Gastroesophageal sphincter (tissue), 4 donors: ENCODE results near the gene VMAC. TPM values are rescaled to one million over a fixed set of nuclear protein-coding genes. Genes with fewer than 3 reads are reported as not detected.
A peak's percentile ranks its signal among the peaks of the same experiment; 100 is the strongest.

Experiments used
- ATAC-seq: fragments of 150-250 bp; one replicate; pipeline ENCODE4 v1.9.1; 2016; ENCODE audit warnings: mild to moderate bottlenecking, moderate library complexity
- H3K27ac ChIP-seq, 4 donors: fragments of 200-600 bp; sonication (generic) in 3 of 4; 1 replicate in 3 of 4; 2 replicates in 1 of 4; pipeline ENCODE4 v1.5.1; 2016 to 2019
- H3K27me3 ChIP-seq: fragments of 200-600 bp; sonication (generic); one replicate; pipeline ENCODE4 v1.5.1; 2019
- H3K36me3 ChIP-seq, 2 donors: fragments of 200-600 bp; sonication (generic); one replicate each; pipeline ENCODE4 v1.5.1; 2019; ENCODE audit warnings: control low read depth in 1 of 2
- H3K4me1 ChIP-seq, 3 donors: fragments of 200-600 bp; sonication (generic); 1 replicate in 2 of 3; 2 replicates in 1 of 3; pipeline ENCODE4 v1.5.1; 2016 to 2019; ENCODE audit warnings: control low read depth in 2 of 3
- H3K4me3 ChIP-seq, 2 donors: fragments of 200-600 bp; sonication (generic); one replicate each; pipeline ENCODE4 v1.5.1; 2019; ENCODE audit warnings: mild to moderate bottlenecking in 1 of 2, moderate library complexity in 1 of 2
- H3K9me3 ChIP-seq, 3 donors: fragments of 200-600 bp; sonication (generic); one replicate each; pipeline ENCODE4 v1.5.1; 2017 to 2019; ENCODE audit warnings: control low read depth in 2 of 3
- CTCF ChIP-seq, 4 experiments: fragments of 200-600 bp in 2 of 4; fragments of 450-650 bp in 2 of 4; sonication (generic) in 1 of 4; IDR thresholded peaks; one replicate each; pipeline ENCODE4 v1.5.1; 2017 to 2019; ENCODE audit warnings: antibody characterized with exemption in 4 of 4, mild to moderate bottlenecking in 2 of 4, moderate library complexity in 2 of 4
- EP300 ChIP-seq: sonication (generic); formaldehyde crosslinking; IDR thresholded peaks from one replicate; pipeline ENCODE4 v1.6.1; 2017; ENCODE audit warnings: antibody characterized with exemption, mild to moderate bottlenecking
- POLR2A ChIP-seq, 2 donors: fragments of 450-650 bp; IDR thresholded peaks; one replicate each; pipeline ENCODE4 v1.6.1; 2017; ENCODE audit warnings: antibody characterized with exemption in 2 of 2, mild to moderate bottlenecking in 2 of 2, moderate library complexity in 1 of 2
- POLR2AphosphoS5 ChIP-seq: sonication (generic); formaldehyde crosslinking; IDR thresholded peaks from one replicate; pipeline ENCODE4 v1.6.1; 2017; ENCODE audit warnings: antibody characterized with exemption
- WGBS, 2 donors: methylation state at CpG; one replicate each; pipeline ENCODE4 v1.1.5; 2018; ENCODE audit warnings: low coverage in 1 of 2; 5-methylcytosine and 5-hydroxymethylcytosine counted together
- total RNA-seq, 4 donors: library from RNA; depleted of rRNA; stranded (reverse); fragments of >200 nt; gene quantifications; one replicate each; pipeline ENCODE4 v1.1.0, GENCODE V29; 2016

VMAC gene
- total RNA-seq, 4 donors from 2014 or later, result 5.0 to 9.3 (median 8.0) TPM

DNA sequence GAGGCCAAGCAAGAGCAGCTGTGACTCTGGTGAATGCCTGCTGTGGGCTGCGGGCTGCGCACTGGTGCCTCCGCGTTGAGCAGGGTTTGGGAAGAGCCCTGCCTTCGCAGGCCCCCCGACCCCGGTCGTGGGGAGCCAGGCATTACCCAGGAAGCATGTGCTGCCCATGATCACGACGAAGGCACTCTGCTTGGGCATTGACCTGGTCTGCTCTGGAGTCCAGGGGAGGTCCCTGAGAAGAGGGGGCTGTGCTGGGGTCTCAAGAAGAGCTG, 54.1 kb downstream of the VMAC start:
- H3K4me3 ChIP-seq, result no peak overlapping the region
- TF ChIP-seq CTCF (IDR thresholded peaks at IDR 0.05) (no peak), POLR2AphosphoS5 (no peak), EP300 (no peak), POLR2A (IDR thresholded peaks at IDR 0.05) (no peak)
- H3K4me1 ChIP-seq, result peaks cover 5 to 100% (median 59%) of the 10 kb centered on the region in 3 donors
- H3K9me3 ChIP-seq, result no peaks in the 10 kb centered on the region
- H3K36me3 ChIP-seq, result peaks cover 0 to 4% of the 10 kb centered on the region in 2 donors
- ATAC-seq, result no peak
- 60% methylated on average over 1 of the region's 10 CpGs; no CpG with 5 or more reads in 1 of the 2 donors for WGBS, 2 donors
- no peaks in the 10 kb centered on the region for H3K27me3 ChIP-seq
- peak overlapping the region in 3 of 4 donors; percentile 83 to 89 (median 84) for H3K27ac ChIP-seq

- no peak for ATAC-seq
These were observed 54.8 kb downstream of the VMAC start for GRCh38 chr19:5959260-5960004.

More at GRCh38 chr19:5959260-5960004, 54.8 kb downstream of the VMAC start:
- Histone ChIP-seq H3K4me1 (peaks cover 0 to 100% (median 58%) of the 10 kb centered on the region in 3 donors), H3K9me3 (no peaks in the 10 kb centered on the region), H3K36me3 (peaks cover 0 to 4% of the 10 kb centered on the region in 2 donors), H3K27me3 (no peaks in the 10 kb centered on the region), H3K27ac (peak overlapping the region in 3 of 4 donors; percentile 83 to 89 (median 84)), H3K4me3 (no peak overlapping the region)
- 80 to 86% methylated on average over 1 to 3 of the region's 14 CpGs for WGBS, 2 donors
- TF ChIP-seq POLR2A (IDR thresholded peaks at IDR 0.05), result no peak
- TF ChIP-seq CTCF (IDR thresholded peaks at IDR 0.05), result no peak
- TF ChIP-seq POLR2AphosphoS5, result no peak
- TF ChIP-seq EP300, result no peak

Other genes with a start within 250 kb of the VMAC start
- 10 to 100 TPM; 29.7 to 60.6 (median 50.7) TPM for gene MICOS13, start 224.4 kb upstream of the VMAC start, total RNA-seq
- 10 to 100 TPM; 11.2 to 22.9 (median 18.9) TPM for gene HSD11B1L, start 223.8 kb upstream of the VMAC start, total RNA-seq
- 1,000 to 10,000 TPM in 1 of 4 donors, 100 to 1,000 TPM in 3; 393 to 1,204 (median 723) TPM for gene RPL36, start 214.6 kb upstream of the VMAC start, total RNA-seq
- 10 to 100 TPM; 44.5 to 73.2 (median 64.1) TPM for gene LONP1, start 184.7 kb upstream of the VMAC start, total RNA-seq
- under 1 TPM in 2 of 4 donors, not detected in 2; 0.27 to 0.47 TPM for gene CATSPERD, start 184.2 kb upstream of the VMAC start, total RNA-seq
- gene PRR22, start 120.1 kb upstream of the VMAC start, total RNA-seq, result under 1 TPM in 1 of 4 donors, not detected in 3; 0.40 TPM
- gene DUS3L, start 113.7 kb upstream of the VMAC start, total RNA-seq, result 10 to 100 TPM; 14.1 to 39.4 (median 22.6) TPM
- 10 to 100 TPM in 2 of 4 donors, 1 to 10 TPM in 2; 3.6 to 27.2 (median 14.6) TPM for gene NRTN, start 99.8 kb upstream of the VMAC start, total RNA-seq
- gene FUT6, start 65.2 kb upstream of the VMAC start, total RNA-seq, result 1 to 10 TPM in 1 of 4 donors, not detected in 3; 3.0 TPM
- gene FUT3, start 53.4 kb upstream of the VMAC start, total RNA-seq, result 1 to 10 TPM in 2 of 4 donors, under 1 TPM in 1, not detected in 1; 0.12 to 4.8 (median 4.5) TPM
- not detected for gene FUT5, start 34.3 kb upstream of the VMAC start, total RNA-seq
- 100 to 1,000 TPM; 244 to 299 (median 265) TPM for gene NDUFA11, start 1.1 kb upstream of the VMAC start, total RNA-seq
- gene CAPS, start 9.4 kb downstream of the VMAC start, total RNA-seq, result 10 to 100 TPM in 3 of 4 donors, 1 to 10 TPM in 1; 10.0 to 19.6 (median 15.2) TPM
- gene RANBP3, start 73.3 kb downstream of the VMAC start, total RNA-seq, result 100 to 1,000 TPM in 2 of 4 donors, 10 to 100 TPM in 2; 87.0 to 125 (median 104) TPM
- 10 to 100 TPM; 18.7 to 49.1 (median 37.6) TPM for gene RFX2, start 205.6 kb downstream of the VMAC start, total RNA-seq
- gene ACSBG2, start 230.8 kb downstream of the VMAC start, total RNA-seq, result 1 to 10 TPM in 2 of 4 donors, under 1 TPM in 1, not detected in 1; 0.47 to 2.0 (median 1.6) TPM